Keratinocyte (primary cell): ENCODE measurements around the gene CPEB3. TPM values are rescaled to one million over a fixed set of nuclear protein-coding genes. Genes with fewer than 3 reads are reported as not detected.

Experiments used
- DNase-seq: peaks from one replicate; pipeline ENCODE4 v3.0.0-alpha.2; 2011; ENCODE audit warnings: low read depth, missing footprints, low spot score
- FAIRE-seq: peaks from 2 replicates; lab custom pipeline; 2011; peaks lifted over from hg19 to GRCh38; lab: Jason Lieb, UNC
- H2AFZ ChIP-seq: 2 replicates; pipeline ENCODE4 v1.6.0; 2012; ENCODE audit warnings: low read length, control low read depth, inconsistent platforms; ENCODE audit not compliant: control insufficient read depth
- H3K27ac ChIP-seq: 2 replicates; pipeline ENCODE4 v1.5.1; 2011; ENCODE audit warnings: low read length; ENCODE audit not compliant: control insufficient read depth, insufficient read depth
- H3K27me3 ChIP-seq: 3 replicates; pipeline ENCODE4 v1.6.0; 2011; ENCODE audit warnings: low read length; ENCODE audit not compliant: control insufficient read depth, insufficient read depth; ENCODE audit errors: extremely low read depth
- H3K36me3 ChIP-seq, 2 experiments: 2 replicates in 1 of 2; 3 replicates in 1 of 2; pipeline ENCODE4 v1.5.1; 2011; ENCODE audit warnings: low read length in 2 of 2, mild to moderate bottlenecking in 1 of 2; ENCODE audit not compliant: control insufficient read depth in 2 of 2, insufficient read depth in 2 of 2; ENCODE audit errors: extremely low read depth in 1 of 2
- H3K4me1 ChIP-seq: 3 replicates; pipeline ENCODE4 v1.5.1; 2011; ENCODE audit warnings: low read length; ENCODE audit not compliant: control insufficient read depth, insufficient read depth; ENCODE audit errors: extremely low read depth
- H3K4me2 ChIP-seq: 3 replicates; pipeline ENCODE4 v1.6.0; 2011; ENCODE audit warnings: low read depth, low read length; ENCODE audit not compliant: control insufficient read depth, insufficient read depth; ENCODE audit errors: extremely low read depth
- H3K4me3 ChIP-seq, 3 experiments: fragments of 200-600 bp in 1 of 3; sonication (generic) in 1 of 3; 2 replicates in 2 of 3; 3 replicates in 1 of 3; pipeline ENCODE4 v1.5.1; 2011 to 2016; ENCODE audit warnings: low read length in 3 of 3, mild to moderate bottlenecking in 3 of 3, control low read depth in 2 of 3, inconsistent platforms in 1 of 3, low read depth in 1 of 3, mixed read lengths in 1 of 3, mixed run types in 1 of 3, moderate library complexity in 1 of 3; ENCODE audit not compliant: control insufficient read depth in 2 of 3, insufficient read depth in 2 of 3; ENCODE audit errors: extremely low read depth in 1 of 3
- H3K79me2 ChIP-seq: 2 replicates; pipeline ENCODE4 v1.6.0; 2012; ENCODE audit warnings: low read length; ENCODE audit not compliant: control insufficient read depth, insufficient read depth
- H3K9ac ChIP-seq: 3 replicates; pipeline ENCODE4 v1.6.0; 2011; ENCODE audit warnings: low read length; ENCODE audit not compliant: control insufficient read depth, insufficient read depth; ENCODE audit errors: extremely low read depth
- H3K9me1 ChIP-seq: 3 replicates; pipeline ENCODE4 v1.6.0; 2011; ENCODE audit warnings: low read length; ENCODE audit not compliant: control insufficient read depth, insufficient read depth; ENCODE audit errors: extremely low read depth
- H3K9me3 ChIP-seq: 2 replicates; pipeline ENCODE4 v1.5.1; 2012; ENCODE audit warnings: low read depth, low read length; ENCODE audit not compliant: control insufficient read depth
- H4K20me1 ChIP-seq: 3 replicates; pipeline ENCODE4 v1.6.0; 2011; ENCODE audit warnings: low read length; ENCODE audit not compliant: control insufficient read depth, insufficient read depth; ENCODE audit errors: extremely low read depth
- EZH2 ChIP-seq: IDR thresholded peaks from one replicate; pipeline ENCODE4 v1.6.1; 2012; ENCODE audit warnings: inconsistent platforms, mild to moderate bottlenecking, low read length, moderate library complexity
- dilution Hi-C: fragments of 300-500 bp; cut with MboI; formaldehyde crosslinking; loops from one replicate; pipeline ENCODE4 v1.7.0; 2020; ENCODE audit warnings: low sequenced_read_pairs; ENCODE audit not compliant: extremely low pct_ligation_motif_present
- polyA plus RNA-seq, 5 experiments: library from polyadenylated mRNA; depleted of rRNA in 3 of 5; stranded (reverse) in 3 of 5; stranded (forward) in 1 of 5; unstranded in 1 of 5; fragments of >200 nt; gene quantifications; 1 replicate in 1 of 5; 2 replicates in 3 of 5; 3 replicates in 1 of 5; pipeline versions ENCODE4 v1.2.1 to v1.2.3, GENCODE V29; 2011 to 2012; ENCODE audit warnings: missing spikeins in 2 of 5, low read depth in 1 of 5, low replicate concordance in 1 of 5
- TF ChIP-seq, protein P1 (sequence below), 3 experiments: IDR thresholded peaks in 1 of 3; conservative IDR thresholded peaks in 1 of 3; optimal IDR thresholded peaks in 1 of 3; 2 replicates in 2 of 3; 3 replicates in 1 of 3; pipeline versions ENCODE3 to v1.5.1; 2011; ENCODE audit warnings: low read length in 3 of 3, mild to moderate bottlenecking in 3 of 3, moderate library complexity in 2 of 3, control low read depth in 1 of 3, inconsistent platforms in 1 of 3; ENCODE audit not compliant: insufficient read depth in 2 of 3; ENCODE audit errors: extremely low read depth in 1 of 3

Gene CPEB3
- polyA plus RNA-seq, 1 donor (not counting 4 experiments of a cell fraction or from before 2014, with no cell fraction given): 0.47 TPM

DNA sequence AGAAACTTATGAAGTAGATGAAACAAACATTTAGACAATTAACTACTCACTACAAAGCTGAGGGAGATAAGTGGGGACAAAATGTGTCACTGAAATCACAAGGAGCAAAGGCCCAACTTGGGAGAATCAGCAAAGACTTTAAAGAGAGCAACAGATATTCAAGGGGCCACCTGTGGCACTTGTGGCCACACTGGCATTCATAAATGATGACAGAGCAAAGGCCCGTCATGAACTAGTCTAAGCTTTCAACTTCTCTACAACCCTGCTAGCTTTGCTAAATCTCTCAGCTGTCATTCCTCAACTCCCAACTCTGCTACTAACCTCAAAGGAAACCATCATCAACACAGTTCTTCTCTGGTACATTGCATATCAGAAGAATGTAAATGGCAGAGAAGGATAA lies 178.4 kb downstream of the CPEB3 start:
- Histone ChIP-seq H3K4me2 (no peak overlapping the region), H2AFZ (no peak overlapping the region), H3K9me1 (no peaks in the 10 kb centered on the region), H3K79me2 (no peaks in the 10 kb centered on the region), H3K27me3 (no peaks in the 10 kb centered on the region), H3K4me3 (no peak overlapping the region), H3K9ac (no peak overlapping the region), H3K36me3 (no peaks in the 10 kb centered on the region), H3K27ac (no peak overlapping the region), H4K20me1 (no peaks in the 10 kb centered on the region), H3K9me3 (no peaks in the 10 kb centered on the region), H3K4me1 (no peaks in the 10 kb centered on the region)
- TF ChIP-seq, protein P1, sequence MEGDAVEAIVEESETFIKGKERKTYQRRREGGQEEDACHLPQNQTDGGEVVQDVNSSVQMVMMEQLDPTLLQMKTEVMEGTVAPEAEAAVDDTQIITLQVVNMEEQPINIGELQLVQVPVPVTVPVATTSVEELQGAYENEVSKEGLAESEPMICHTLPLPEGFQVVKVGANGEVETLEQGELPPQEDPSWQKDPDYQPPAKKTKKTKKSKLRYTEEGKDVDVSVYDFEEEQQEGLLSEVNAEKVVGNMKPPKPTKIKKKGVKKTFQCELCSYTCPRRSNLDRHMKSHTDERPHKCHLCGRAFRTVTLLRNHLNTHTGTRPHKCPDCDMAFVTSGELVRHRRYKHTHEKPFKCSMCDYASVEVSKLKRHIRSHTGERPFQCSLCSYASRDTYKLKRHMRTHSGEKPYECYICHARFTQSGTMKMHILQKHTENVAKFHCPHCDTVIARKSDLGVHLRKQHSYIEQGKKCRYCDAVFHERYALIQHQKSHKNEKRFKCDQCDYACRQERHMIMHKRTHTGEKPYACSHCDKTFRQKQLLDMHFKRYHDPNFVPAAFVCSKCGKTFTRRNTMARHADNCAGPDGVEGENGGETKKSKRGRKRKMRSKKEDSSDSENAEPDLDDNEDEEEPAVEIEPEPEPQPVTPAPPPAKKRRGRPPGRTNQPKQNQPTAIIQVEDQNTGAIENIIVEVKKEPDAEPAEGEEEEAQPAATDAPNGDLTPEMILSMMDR (optimal IDR thresholded peaks at IDR 0.05 in 1 of 3, IDR thresholded peaks at IDR 0.05 in 1 of 3, conservative IDR thresholded peaks at IDR 0.05 in 1 of 3; ENCODE audit: extremely low read depth in 1 of 3, insufficient read depth in 2 of 3, low read length in 3 of 3): no peak
- TF ChIP-seq EZH2: no peak
- FAIRE-seq (no peak), DNase-seq (no peak)
- dilution Hi-C loops: no loop called here

DNA sequence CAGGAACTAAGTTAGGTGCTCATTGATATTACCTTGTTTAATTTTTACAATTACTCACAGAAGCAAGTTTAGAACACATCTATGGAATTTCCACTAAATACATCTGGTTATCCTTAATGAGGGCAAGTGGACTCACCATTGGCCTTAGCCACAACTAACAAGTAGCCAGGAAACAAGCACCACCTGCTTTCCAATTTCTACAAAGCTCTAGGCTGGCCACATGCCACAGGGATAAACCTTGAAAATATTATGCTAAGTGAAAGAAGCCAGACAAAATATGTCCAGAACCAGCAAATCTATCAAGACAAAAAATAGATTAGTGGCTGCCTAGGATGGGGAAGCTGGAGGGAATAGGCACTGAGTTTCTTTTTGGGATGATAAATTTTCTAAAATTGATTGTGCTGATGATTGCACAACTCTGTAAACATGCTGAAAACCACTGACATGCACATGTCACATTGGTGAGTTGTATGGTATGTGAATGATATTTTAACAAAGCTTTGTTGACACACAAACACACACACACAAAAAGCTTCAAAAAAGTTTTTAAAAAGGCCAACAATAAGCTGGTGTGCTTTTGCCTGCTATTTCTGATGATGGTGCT lies 179.4 kb downstream of the CPEB3 start:
- TF ChIP-seq, protein P1 (optimal IDR thresholded peaks at IDR 0.05 in 1 of 3, IDR thresholded peaks at IDR 0.05 in 1 of 3, conservative IDR thresholded peaks at IDR 0.05 in 1 of 3; ENCODE audit: extremely low read depth in 1 of 3, insufficient read depth in 2 of 3, low read length in 3 of 3): no peak
- TF ChIP-seq EZH2: no peak
- Histone ChIP-seq H3K4me1 (no peaks in the 10 kb centered on the region), H2AFZ (no peak overlapping the region), H3K4me2 (no peak overlapping the region), H4K20me1 (no peaks in the 10 kb centered on the region), H3K9me3 (no peaks in the 10 kb centered on the region), H3K9ac (no peak overlapping the region), H3K79me2 (no peaks in the 10 kb centered on the region), H3K27me3 (no peaks in the 10 kb centered on the region), H3K27ac (no peak overlapping the region), H3K36me3 (no peaks in the 10 kb centered on the region), H3K9me1 (no peaks in the 10 kb centered on the region), H3K4me3 (no peak overlapping the region)
- DNase-seq (no peak), FAIRE-seq (no peak)
- dilution Hi-C loops: no loop called here
